Coronary artery (tissue), 2 donors: ENCODE data around the gene PRDM16.

ENCODE experiments used
- DNase-seq: peaks from one replicate; pipeline ENCODE4 v3.0.0-alpha.2; 2017; ENCODE audit warnings: low spot score
- H3K27ac ChIP-seq, 2 donors: fragments of 200-600 bp; sonication (generic); one replicate each; pipeline ENCODE4 v1.5.1; 2016 to 2019
- H3K4me3 ChIP-seq: fragments of 200-600 bp; sonication (generic); 2 replicates; pipeline ENCODE4 v1.5.1; 2016; ENCODE audit warnings: mild to moderate bottlenecking, moderate library complexity
- TF ChIP-seq, protein P1 (sequence below): fragments of 200-600 bp; sonication (generic); IDR thresholded peaks from one replicate; pipeline ENCODE4 v1.5.1; 2019; ENCODE audit warnings: antibody characterized with exemption

Gene PRDM16

DNA sequence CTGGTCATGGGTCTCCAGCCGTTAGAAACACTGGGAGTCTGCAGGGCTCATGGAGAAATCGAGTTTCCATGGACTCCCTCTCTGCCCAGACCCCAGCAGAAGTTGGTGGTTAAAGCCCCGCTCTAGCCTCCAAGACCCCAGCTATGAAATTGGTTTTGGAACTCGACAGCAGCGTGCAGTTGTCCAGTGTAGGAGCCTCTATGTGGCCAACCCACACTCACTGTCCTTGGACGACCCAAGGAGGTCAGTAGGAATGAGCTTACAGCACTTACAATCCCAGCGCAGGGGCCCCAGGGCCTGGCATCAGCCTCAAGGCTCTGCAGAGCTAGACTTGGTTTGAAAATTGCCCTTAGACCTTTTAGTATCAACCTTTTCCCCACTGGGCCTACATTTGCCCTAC, 3.2 kb upstream of the PRDM16 start:
- no peak for DNase-seq
- Histone ChIP-seq H3K4me3 (peak overlapping the region; percentile 99), H3K27ac (peak overlapping the region; percentile 63 to 100)
- TF ChIP-seq, protein P1, sequence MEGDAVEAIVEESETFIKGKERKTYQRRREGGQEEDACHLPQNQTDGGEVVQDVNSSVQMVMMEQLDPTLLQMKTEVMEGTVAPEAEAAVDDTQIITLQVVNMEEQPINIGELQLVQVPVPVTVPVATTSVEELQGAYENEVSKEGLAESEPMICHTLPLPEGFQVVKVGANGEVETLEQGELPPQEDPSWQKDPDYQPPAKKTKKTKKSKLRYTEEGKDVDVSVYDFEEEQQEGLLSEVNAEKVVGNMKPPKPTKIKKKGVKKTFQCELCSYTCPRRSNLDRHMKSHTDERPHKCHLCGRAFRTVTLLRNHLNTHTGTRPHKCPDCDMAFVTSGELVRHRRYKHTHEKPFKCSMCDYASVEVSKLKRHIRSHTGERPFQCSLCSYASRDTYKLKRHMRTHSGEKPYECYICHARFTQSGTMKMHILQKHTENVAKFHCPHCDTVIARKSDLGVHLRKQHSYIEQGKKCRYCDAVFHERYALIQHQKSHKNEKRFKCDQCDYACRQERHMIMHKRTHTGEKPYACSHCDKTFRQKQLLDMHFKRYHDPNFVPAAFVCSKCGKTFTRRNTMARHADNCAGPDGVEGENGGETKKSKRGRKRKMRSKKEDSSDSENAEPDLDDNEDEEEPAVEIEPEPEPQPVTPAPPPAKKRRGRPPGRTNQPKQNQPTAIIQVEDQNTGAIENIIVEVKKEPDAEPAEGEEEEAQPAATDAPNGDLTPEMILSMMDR = no peak

DNA sequence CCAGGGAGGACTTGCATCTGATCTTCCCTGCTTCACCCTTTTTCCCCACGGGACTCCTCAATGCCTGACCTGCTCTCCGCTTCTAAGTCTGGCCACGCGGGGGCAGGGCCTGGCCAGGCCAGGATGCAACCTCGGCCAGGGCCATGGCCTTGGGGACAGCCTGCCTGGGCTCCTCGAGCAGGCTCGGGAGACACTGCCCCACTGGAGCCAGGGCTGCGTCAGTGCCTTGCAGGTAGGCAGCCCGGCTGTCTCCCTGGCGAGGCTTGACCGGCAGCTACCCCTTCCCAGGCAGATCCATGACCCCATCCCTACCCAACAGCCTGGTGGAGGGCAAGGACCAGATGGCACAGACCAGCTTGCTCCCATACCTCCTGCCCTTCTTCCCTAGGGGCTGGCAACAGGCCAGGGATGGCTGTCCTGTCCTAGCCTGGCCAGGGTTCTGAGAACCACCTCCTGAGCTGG, 2.7 kb upstream of the PRDM16 start:
- peak; percentile 87 for DNase-seq
- TF ChIP-seq, protein P1 = peak; percentile 66
- Histone ChIP-seq H3K27ac (peak overlapping the region; percentile 63 to 100), H3K4me3 (peak overlapping the region; percentile 99)

DNA sequence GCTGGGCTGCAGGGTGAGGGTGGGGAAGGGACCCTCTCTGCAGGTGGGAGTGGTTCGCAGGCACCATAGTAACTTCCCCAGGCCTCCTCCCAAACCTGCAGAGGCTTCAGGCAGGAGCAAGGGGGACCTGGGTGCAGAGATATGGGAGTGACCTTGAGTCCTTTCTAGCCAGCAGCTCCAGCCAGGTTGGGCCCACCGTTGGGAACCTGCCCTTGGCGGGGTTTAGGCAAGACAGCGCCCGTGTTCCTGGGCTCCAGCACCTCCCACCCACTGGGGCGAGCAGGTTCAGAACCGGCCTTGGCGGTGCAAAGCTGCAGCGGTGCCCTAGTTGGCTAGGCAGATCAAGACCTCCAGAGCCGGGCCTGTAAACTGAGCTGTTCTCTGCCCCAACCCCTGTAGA, 2.2 kb upstream of the PRDM16 start:
- TF ChIP-seq, protein P1 = no peak
- DNase-seq = peak; percentile 74
- H3K4me3 ChIP-seq = peak overlapping the region; percentile 99
- peak overlapping the region; percentile 97 to 100 for H3K27ac ChIP-seq

DNA sequence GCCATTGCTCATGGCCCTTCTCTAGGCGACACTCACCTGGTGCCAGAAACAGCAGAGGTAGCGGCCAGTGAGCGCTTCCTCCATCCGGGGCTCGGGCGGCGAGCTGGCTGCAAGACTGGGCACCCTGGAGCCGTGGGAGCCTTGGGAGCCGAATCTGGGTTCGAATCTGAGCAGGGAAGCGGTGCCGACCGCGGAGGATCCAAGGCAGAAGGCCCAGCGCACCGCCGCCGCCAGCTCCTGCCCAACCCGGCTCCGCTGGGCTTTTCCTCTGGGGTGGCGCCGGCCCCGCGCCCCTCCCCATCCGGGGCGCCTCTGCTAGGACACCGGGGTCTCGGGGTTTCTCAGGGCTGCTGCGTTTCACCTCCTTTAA, 1.7 kb upstream of the PRDM16 start:
- Histone ChIP-seq H3K27ac (peak overlapping the region; percentile 97 to 100), H3K4me3 (peak overlapping the region; percentile 99)
- TF ChIP-seq, protein P1 = no peak
- DNase-seq = no peak

DNA sequence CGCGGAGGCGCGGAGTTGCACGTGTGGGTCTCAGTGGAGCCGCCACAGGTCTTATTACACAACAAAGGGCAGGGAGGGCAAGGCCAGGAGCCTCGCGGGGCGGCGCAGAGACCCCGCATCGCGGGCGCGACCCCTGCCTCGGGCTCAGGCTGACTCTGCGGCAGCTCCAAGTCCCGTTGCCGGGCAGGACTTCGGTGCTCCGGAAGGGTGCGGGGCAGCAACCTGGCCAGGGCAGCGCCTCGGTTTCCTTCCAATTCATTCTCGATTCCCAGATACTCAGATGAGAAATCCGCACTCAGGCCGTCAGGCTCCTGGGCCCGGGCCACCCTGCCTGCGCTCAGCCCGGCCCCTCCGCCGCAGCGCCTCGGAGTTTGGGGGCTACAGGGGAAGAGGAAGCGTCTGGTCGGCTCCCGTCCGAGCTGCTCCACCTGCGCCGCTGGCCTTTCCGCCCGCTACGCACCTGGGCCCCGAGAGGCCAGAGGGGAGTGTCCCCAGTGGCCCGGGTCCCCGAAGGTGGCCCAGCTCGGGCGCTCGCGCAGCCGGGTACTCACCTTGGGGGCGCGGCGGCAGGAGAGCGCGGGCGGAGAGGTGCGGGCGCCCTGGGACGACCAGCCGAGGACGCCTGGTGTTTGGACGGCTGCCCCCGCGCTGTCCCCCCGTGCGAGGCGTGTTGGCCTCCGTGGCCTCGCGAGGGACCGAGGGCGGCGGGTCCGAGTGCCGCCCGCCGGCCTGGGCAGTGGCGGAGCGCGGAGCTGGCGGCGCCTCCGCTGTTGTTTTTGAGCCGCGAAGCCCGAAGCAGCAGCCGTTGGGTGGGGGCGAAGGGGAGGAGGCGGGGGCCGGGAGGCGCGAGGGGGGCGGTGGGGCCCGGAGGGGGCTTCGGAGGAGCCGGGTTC, 1.1 kb upstream of the PRDM16 start:
- peak overlapping the region; percentile 99 for H3K4me3 ChIP-seq
- DNase-seq = no peak
- TF ChIP-seq, protein P1 = no peak
- peak overlapping the region; percentile 97 to 100 for H3K27ac ChIP-seq

DNA sequence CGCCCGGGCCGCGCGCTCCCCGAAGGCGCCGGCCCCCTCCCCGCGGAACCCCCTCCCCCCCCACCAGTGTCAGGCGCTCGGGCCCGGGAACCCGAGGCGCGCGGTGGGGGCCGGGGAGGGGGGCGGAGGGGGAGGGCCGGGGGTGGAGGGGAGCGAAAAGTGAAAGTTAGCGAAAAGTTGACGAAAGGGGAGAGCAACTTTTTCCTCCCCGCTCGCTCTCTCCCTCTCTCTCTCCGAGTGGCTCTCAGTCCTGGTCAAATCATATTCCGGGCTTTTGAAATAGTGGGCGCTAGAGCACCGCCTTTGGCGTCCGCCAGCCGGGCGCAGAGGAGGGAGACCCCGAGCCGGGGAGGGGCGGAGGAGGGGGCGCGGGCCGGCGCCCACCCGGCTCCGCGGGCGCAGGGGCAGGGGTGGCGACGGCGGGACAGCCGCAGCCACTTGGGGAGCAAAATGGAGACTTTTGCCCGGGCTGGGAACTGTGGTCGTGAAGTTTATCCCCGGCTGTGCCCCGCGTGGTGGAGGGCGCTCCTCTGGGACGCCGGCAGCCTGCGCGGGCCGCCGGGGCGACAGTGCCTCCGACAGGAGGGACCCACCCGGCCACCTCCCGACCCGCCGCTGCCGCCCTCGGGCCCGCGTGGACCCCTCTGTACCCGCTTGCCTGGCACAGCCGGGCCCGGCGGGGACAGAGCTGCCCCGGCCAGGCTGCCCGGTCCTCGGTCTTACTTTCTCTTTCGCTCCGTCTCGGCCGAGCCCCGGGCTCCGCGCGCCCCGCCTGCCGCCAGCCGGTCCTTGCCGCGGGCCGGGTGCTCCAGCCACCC, 697 bp downstream of the PRDM16 start:
- TF ChIP-seq, protein P1 = no peak
- Histone ChIP-seq H3K27ac (peak overlapping the region; percentile 100), H3K4me3 (peak overlapping the region; percentile 99)
- no peak for DNase-seq
